Lower lobe of right lung (tissue), 2 donors: Measurements from ENCODE around the gene FXYD2. TPM values are rescaled to one million over a fixed set of nuclear protein-coding genes. Genes with fewer than 3 reads are reported as not detected.

Source experiments
- ATAC-seq, 2 donors: fragments of 200-7000 bp; cut with Tn5 transposase; one replicate each; pipeline ENCODE4 v1.9.1; 2020 to 2022; ENCODE audit warnings: mild to moderate bottlenecking in 2 of 2, moderate library complexity in 2 of 2
- DNase-seq: peaks from one replicate; pipeline ENCODE4 v3.0.0-alpha.2; 2020
- H3K27ac ChIP-seq: fragments of 200-600 bp; one replicate; pipeline ENCODE4 v1.8.0; 2022
- H3K27me3 ChIP-seq: fragments of 200-600 bp; one replicate; pipeline ENCODE4 v1.8.0; 2022; ENCODE audit warnings: low read depth
- H3K36me3 ChIP-seq: fragments of 200-600 bp; one replicate; pipeline ENCODE4 v1.8.0; 2022; ENCODE audit warnings: mild to moderate bottlenecking
- H3K4me1 ChIP-seq: fragments of 200-600 bp; one replicate; pipeline ENCODE4 v1.8.0; 2022
- H3K4me3 ChIP-seq: fragments of 200-600 bp; one replicate; pipeline ENCODE4 v1.8.0; 2022; ENCODE audit warnings: mild to moderate bottlenecking
- H3K9me3 ChIP-seq: fragments of 200-600 bp; one replicate; pipeline ENCODE4 v1.8.0; 2022
- intact Hi-C: fragments of 100-400 bp; cut with DNase I; formaldehyde crosslinking; loops from one replicate; pipeline ENCODE4 v1.11.0; 2022
- total RNA-seq: library from RNA; stranded (reverse); fragmentation: NEBNext Ultra II Directional; extraction: Animal tissue kit (Norgen Biotek cat#: 25700); gene quantifications from one replicate; pipeline ENCODE4 v1.2.1, GENCODE V29; 2021
- TF ChIP-seq, protein P1 (sequence below): fragments of 200-600 bp; IDR thresholded peaks from one replicate; pipeline ENCODE4 v1.8.0; 2022; ENCODE audit warnings: antibody characterized with exemption, mild to moderate bottlenecking
- donor health status: DM: no; HTN: yes; CAD: no; lungs with severe emphysema.

The FXYD2 gene
- total RNA-seq, 1 donor from 2014 or later: 2.8 TPM

DNA sequence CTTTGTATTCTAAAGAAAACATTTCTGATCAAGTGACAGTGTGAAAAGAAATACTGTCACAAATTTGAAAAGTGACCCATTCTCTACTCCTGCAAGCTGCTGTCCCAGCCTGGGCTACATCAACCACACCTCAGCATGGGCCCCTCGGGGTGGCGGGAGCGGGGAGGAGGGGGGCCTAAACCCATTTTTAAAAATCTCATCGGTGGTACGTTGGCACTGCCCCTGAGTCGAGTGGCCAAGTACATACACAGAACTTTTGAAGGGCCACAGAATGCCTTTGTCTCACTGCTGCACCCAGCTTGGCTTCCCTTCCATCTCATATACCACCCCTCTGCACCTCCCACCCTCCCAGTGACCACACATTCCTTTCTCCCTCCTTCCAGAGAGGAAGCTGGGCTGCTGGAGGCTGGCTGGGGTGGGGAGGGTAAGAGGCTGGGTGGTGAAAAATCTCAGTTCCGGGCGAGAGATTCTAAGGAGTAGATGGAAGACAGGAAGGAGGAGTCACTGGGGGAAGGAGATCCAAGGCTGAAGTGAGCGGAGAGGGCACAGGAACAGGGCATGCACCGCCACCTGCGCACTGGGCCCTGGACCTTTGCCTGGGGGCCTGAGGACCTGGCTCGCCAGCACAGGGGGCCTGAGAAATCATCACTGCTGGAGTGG, 30.8 kb upstream of the FXYD2 start:
- DNase-seq: no peak
- ATAC-seq: no peak
- Histone ChIP-seq H3K9me3 (peaks cover 9% of the 10 kb centered on the region), H3K4me1 (peaks cover 18% of the 10 kb centered on the region), H3K27ac (no peak overlapping the region), H3K27me3 (peaks cover 3% of the 10 kb centered on the region), H3K4me3 (no peak overlapping the region), H3K36me3 (no peaks in the 10 kb centered on the region)
- TF ChIP-seq, protein P1, sequence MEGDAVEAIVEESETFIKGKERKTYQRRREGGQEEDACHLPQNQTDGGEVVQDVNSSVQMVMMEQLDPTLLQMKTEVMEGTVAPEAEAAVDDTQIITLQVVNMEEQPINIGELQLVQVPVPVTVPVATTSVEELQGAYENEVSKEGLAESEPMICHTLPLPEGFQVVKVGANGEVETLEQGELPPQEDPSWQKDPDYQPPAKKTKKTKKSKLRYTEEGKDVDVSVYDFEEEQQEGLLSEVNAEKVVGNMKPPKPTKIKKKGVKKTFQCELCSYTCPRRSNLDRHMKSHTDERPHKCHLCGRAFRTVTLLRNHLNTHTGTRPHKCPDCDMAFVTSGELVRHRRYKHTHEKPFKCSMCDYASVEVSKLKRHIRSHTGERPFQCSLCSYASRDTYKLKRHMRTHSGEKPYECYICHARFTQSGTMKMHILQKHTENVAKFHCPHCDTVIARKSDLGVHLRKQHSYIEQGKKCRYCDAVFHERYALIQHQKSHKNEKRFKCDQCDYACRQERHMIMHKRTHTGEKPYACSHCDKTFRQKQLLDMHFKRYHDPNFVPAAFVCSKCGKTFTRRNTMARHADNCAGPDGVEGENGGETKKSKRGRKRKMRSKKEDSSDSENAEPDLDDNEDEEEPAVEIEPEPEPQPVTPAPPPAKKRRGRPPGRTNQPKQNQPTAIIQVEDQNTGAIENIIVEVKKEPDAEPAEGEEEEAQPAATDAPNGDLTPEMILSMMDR: no peak
- intact Hi-C loops: no loop called here

GRCh38 chr11:117852309-117852708, 27.8 kb upstream of the FXYD2 start:
- ATAC-seq: no peak
- H3K4me3 ChIP-seq: no peak overlapping the region
- H3K4me1 ChIP-seq: peaks cover 9% of the 10 kb centered on the region
- no peak for DNase-seq
- no peaks in the 10 kb centered on the region for H3K36me3 ChIP-seq
- intact Hi-C loops: no loop called here
- TF ChIP-seq, protein P1: no peak
- H3K27ac ChIP-seq: no peak overlapping the region
- H3K27me3 ChIP-seq: peaks cover 3% of the 10 kb centered on the region
- peaks cover 9% of the 10 kb centered on the region for H3K9me3 ChIP-seq

- Histone ChIP-seq H3K4me3 (no peak overlapping the region), H3K27ac (no peak overlapping the region), H3K36me3 (no peaks in the 10 kb centered on the region), H3K27me3 (peaks cover 3% of the 10 kb centered on the region), H3K4me1 (peaks cover 9% of the 10 kb centered on the region), H3K9me3 (peaks cover 9% of the 10 kb centered on the region)
- TF ChIP-seq, protein P1: no peak
- no peak for ATAC-seq
- intact Hi-C loops: no loop called here
- DNase-seq: no peak
These were observed 27.3 kb upstream of the FXYD2 start for GRCh38 chr11:117851852-117852251.

DNA sequence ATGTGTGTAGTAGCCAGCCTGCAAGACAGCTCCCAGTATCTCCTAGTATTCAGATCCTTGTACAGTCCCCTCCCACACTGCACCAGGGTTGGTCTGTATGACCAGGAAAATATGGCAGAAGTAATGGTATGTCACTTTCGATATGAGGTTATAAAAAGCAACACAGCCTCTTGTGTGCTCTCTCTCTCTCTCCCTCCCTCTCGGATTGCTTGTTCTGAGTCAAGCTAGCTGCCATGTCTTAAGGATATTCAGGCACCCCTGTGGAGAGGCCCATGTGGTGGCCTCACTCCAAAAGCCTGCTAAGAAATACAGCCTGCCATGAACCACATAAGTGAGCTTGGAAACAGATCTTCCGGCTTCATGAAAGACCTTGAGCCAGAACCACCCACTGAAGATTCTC, 26.6 kb upstream of the FXYD2 start:
- Histone ChIP-seq H3K36me3 (no peaks in the 10 kb centered on the region), H3K4me1 (peaks cover 9% of the 10 kb centered on the region), H3K9me3 (peaks cover 9% of the 10 kb centered on the region), H3K27ac (no peak overlapping the region), H3K27me3 (peaks cover 3% of the 10 kb centered on the region), H3K4me3 (no peak overlapping the region)
- TF ChIP-seq, protein P1: no peak
- no peak for ATAC-seq
- DNase-seq: no peak
- intact Hi-C loops: no loop called here

DNA sequence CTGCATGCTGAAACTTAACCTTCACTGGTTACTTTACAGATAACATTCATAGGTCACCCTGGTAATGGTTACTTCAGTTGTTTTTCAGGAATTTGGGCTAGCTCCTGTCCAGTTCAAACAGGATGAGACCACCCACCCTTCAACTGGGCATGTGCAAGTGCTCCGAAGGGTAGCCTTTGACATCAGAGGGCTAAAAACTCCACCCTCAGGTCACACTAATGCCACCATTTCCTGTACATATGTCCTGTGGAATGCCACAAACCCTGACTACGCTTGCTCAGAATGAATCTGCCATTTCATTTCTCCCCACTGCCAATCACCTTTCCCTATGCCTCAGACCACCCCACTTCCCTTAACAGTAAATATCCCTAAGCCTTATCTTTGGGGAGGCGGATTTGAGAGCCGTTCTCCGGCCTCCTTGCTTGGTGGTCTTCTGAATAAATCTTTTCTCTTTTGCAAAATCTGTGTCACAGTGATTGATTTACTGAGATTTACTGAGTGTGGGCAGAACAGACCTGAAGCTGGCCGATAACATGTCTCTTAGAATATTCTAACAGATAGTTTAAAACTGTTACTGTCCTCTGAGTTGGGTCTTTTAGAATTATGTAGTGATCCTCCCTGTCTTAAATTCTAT, 25.4 kb upstream of the FXYD2 start:
- Histone ChIP-seq H3K4me1 (peaks cover 5% of the 10 kb centered on the region), H3K4me3 (no peak overlapping the region), H3K36me3 (no peaks in the 10 kb centered on the region), H3K9me3 (peaks cover 9% of the 10 kb centered on the region), H3K27ac (no peak overlapping the region), H3K27me3 (no peaks in the 10 kb centered on the region)
- no peak for ATAC-seq
- DNase-seq: no peak
- TF ChIP-seq, protein P1: no peak
- intact Hi-C loops: loop anchor here (10.0 kb wide), 1 partner anchor 95 kb away; no protein-coding TSS in a partner anchor
